Measurements from ENCODE around the gene PDE6H. TPM values are rescaled to one million over a fixed set of nuclear protein-coding genes. Genes with fewer than 3 reads are reported as not detected.

The PDE6H gene
- total and polyA plus RNA-seq, 11 donors, result not detected

DNA sequence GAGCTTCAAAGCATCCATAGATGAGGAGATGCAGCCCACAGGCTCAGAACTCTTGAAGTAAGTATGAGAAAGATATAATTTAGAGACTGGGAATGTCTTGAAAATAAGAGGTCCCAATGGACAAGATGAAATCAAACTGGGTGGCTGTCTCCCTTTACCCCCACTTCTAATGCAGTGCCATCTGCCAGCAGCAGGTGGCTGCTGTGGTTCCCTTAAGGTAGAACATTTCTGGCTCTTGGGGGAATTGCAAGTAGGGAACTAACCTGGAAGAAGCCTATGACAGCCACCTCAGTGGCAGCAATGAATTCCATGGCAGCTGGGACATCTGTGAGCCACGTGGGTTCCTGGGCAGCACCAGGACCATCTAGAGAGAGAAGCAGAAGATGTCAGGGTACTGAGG, 35.2 kb upstream of the PDE6H start:
- Histone ChIP-seq H3K4me1 (peaks cover 0 to 4% (median 0%) of the 10 kb centered on the region in 12 donors), H3K4me3 (no peak overlapping the region), H3K9me3 (no peaks in the 10 kb centered on the region), H3K36me3 (peaks cover 0 to 29% (median 14%) of the 10 kb centered on the region in 9 donors), H3K27me3 (no peaks in the 10 kb centered on the region), H3K27ac (no peak overlapping the region)
- intact Hi-C loops (cut with DNase I), result loop anchor here in 1 of 10 donors (10.0 kb wide), 1 partner anchor 47 kb away; no protein-coding TSS in a partner anchor
- no peak for ATAC-seq
- 65 to 89% (median 80%) methylated on average over 1 of the region's 1 CpG for WGBS, 4 donors
- TF ChIP-seq, protein P1, sequence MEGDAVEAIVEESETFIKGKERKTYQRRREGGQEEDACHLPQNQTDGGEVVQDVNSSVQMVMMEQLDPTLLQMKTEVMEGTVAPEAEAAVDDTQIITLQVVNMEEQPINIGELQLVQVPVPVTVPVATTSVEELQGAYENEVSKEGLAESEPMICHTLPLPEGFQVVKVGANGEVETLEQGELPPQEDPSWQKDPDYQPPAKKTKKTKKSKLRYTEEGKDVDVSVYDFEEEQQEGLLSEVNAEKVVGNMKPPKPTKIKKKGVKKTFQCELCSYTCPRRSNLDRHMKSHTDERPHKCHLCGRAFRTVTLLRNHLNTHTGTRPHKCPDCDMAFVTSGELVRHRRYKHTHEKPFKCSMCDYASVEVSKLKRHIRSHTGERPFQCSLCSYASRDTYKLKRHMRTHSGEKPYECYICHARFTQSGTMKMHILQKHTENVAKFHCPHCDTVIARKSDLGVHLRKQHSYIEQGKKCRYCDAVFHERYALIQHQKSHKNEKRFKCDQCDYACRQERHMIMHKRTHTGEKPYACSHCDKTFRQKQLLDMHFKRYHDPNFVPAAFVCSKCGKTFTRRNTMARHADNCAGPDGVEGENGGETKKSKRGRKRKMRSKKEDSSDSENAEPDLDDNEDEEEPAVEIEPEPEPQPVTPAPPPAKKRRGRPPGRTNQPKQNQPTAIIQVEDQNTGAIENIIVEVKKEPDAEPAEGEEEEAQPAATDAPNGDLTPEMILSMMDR (IDR thresholded peaks at IDR 0.05), result no peak
- no peak for TF ChIP-seq POLR2A (IDR thresholded peaks at IDR 0.05)
- no peak for DNase-seq

DNA sequence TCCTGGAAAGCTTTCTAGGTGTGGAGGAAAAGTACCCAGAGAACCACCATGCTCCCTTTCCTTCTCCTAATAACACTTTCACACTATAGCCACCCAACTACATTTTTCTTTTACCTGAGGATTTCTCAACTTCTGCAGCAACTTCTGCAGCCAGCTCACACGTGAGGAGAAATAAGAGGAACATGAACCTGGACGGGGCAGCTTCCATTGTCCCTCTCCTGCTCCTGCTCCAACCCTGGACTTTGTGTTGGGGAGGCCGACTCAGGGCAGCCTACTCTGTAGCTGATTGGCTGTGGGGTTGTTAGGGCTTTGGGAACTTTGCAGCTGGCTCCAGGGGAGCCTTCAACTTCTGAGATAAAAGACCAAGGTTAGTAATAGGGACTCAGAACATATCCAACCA, 34.5 kb upstream of the PDE6H start, which contains the start of gene ERP27:
Gene ERP27, minus strand, starts transcription at position 237 of the 400 bp plus-strand sequence. Its CDS starts 29 bp downstream, at position 208.
- Histone ChIP-seq H3K9me3 (no peaks in the 10 kb centered on the region), H3K4me3 (no peak within 1 kb of the TSS), H3K27me3 (no peaks in the 10 kb centered on the region), H3K27ac (no peak within 1 kb of the TSS), H3K4me1 (peaks cover 0 to 4% (median 0%) of the 10 kb centered on the region in 12 donors), H3K36me3 (peaks cover 0 to 35% (median 20%) of the 10 kb centered on the region in 9 donors)
- DNase-seq, result no peak
- WGBS, 4 donors, result 81 to 98% (median 92%) methylated on average over 3 of the region's 3 CpGs
- TF ChIP-seq POLR2A (IDR thresholded peaks at IDR 0.05), result no peak
- TF ChIP-seq, protein P1 (IDR thresholded peaks at IDR 0.05), result no peak
- no peak for ATAC-seq
- intact Hi-C loops (cut with DNase I), result loop anchor here in 1 of 10 donors (10.0 kb wide), 1 partner anchor 46 kb away; no protein-coding TSS in a partner anchor

DNA sequence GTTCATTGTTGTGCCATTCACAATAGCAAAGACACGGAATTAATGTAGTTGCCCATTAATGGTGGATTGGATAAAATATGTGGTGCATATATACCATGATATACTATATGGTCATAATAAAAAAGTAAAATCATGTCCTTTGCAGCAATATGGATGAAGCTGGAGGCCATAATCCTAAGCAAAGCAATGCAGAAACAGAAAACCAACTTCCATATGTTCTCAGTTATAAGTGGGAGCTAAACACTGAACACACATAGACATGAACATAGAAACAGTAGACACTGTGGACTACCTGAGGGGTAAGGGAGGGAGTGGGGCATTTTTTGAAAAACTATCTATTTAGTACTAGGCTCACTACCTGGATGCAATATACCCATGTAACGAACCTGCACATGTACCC, 31.5 kb upstream of the PDE6H start:
- Histone ChIP-seq H3K27me3 (no peaks in the 10 kb centered on the region), H3K4me3 (no peak overlapping the region), H3K27ac (no peak overlapping the region), H3K36me3 (peaks cover 0 to 55% (median 48%) of the 10 kb centered on the region in 9 donors), H3K9me3 (no peaks in the 10 kb centered on the region), H3K4me1 (peaks cover 0 to 11% (median 0%) of the 10 kb centered on the region in 12 donors)
- DNase-seq (no peak), ATAC-seq (no peak)
- 94 to 100% (median 99%) methylated on average over 2 of the region's 2 CpGs for WGBS, 4 donors
- intact Hi-C loops (cut with DNase I), result loop anchor here in 1 of 10 donors (5.0 kb wide), 1 partner anchor 34 kb away; no protein-coding TSS in a partner anchor
- no peak for TF ChIP-seq POLR2A (IDR thresholded peaks at IDR 0.05)
- TF ChIP-seq, protein P1 (IDR thresholded peaks at IDR 0.05), result no peak

DNA sequence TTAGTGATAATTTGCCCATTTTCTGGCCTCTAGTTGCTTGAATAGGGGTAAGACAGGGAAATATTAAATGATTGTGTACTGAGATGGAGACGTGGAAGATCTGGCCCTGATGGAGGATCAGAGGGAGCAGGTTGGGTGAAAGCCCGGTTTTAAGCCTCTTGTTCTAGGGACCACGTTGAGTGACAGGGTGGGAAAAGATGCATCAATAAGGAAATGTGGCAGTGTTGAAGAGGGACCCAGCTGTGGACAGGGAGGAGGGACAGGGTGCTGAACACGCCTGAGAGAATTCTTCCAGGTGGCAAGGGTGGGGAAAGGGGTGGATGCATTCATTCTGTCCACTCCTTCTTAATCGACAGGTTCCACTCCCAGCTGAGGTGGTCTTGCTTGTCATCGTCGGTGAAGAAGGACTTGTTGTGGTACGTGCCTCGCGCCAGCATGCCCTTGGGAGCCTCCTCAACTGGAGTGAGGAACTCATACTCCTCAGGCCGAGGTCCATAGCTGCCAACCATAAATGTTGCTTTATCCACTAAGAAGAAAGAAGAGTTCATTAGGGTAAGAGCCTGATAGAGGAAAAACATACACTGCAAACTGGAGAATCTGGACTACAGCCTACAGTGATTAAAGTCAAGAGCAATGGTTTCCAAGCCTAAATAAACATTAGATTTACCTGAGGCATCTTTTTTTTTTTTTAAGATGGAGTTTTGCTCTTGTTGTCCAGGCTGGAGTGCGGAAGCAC, 30.5 kb upstream of the PDE6H start:
- 85 to 93% (median 87%) methylated on average over 12 of the region's 12 CpGs for WGBS, 4 donors
- Histone ChIP-seq H3K27me3 (no peaks in the 10 kb centered on the region), H3K9me3 (no peaks in the 10 kb centered on the region), H3K27ac (no peak overlapping the region), H3K4me1 (peaks cover 0 to 21% (median 0%) of the 10 kb centered on the region in 12 donors), H3K36me3 (peaks cover 0 to 65% (median 58%) of the 10 kb centered on the region in 9 donors), H3K4me3 (no peak overlapping the region)
- ATAC-seq (no peak), DNase-seq (no peak)
- TF ChIP-seq, protein P1 (IDR thresholded peaks at IDR 0.05), result no peak
- TF ChIP-seq POLR2A (IDR thresholded peaks at IDR 0.05), result no peak
- intact Hi-C loops (cut with DNase I), result loop anchor here in 1 of 10 donors (5.0 kb wide), 1 partner anchor 35 kb away; no protein-coding TSS in a partner anchor

Measured in heart left ventricle (tissue), 16 donors.